RWPE1 (cell line): ENCODE data around the gene CTIF.

Experiments used
- CTCF ChIA-PET: fragments of 350-600 bp; sonication (Branson Sonifier 250); formaldehyde crosslinking; extraction: SDS; loops from one replicate; lab custom pipeline; 2021; lab: Yijun Ruan, JAX
- POLR2A ChIA-PET: fragments of 400-600 bp; formaldehyde crosslinking; extraction: SDS; loops from one replicate; lab custom pipeline; 2020; ENCODE audit warnings: antibody characterized with exemption; ENCODE audit not compliant: low non-redundant PET; lab: Yijun Ruan, JAX
- DNase-seq: peaks from one replicate; pipeline ENCODE4 v3.0.0; 2012; ENCODE audit warnings: low spot score
- H3K27ac ChIP-seq: fragments of 450-650 bp; 2 replicates; pipeline ENCODE4 v1.5.1; 2017
- TF ChIP-seq, protein P1 (sequence below): fragments of 450-650 bp; conservative IDR thresholded peaks from 2 replicates; pipeline ENCODE4 v1.5.1; 2017; ENCODE audit warnings: low read depth, mild to moderate bottlenecking

CTIF gene

DNA sequence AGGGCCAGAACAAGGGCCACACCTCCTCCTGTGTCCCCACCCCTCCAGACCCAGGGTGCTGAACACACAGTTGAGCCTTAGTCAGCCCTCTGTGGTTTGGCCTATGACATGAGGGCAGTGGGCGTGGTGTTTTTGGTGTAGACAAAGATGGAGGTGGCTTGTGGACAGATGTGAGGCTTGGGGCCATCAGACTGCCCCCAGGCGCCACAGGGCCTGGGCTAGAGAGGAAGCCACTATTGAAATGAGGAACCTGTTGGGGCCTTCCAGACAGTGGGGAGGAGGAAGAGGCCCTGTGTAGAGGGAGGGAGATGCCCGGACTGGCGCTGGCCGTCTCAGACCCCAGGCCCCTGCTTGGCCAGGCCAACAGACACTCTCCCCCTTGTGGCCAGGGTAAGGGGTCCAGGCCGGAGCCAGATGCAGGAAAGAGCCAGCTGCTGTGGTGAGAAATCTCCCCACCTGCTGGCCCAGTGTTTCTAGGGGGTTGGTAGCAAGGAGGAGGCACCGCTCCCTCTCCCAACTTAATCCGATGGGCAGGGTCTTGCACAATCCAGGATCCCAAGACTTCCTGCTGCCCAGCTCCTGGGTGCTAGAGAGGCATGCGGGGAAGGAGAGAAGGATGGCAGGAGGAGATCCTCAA is 358.2 kb downstream of the CTIF start:
- CTCF ChIA-PET = no interaction called here
- POLR2A ChIA-PET = no interaction called here
- peak overlapping the region; percentile 27 for H3K27ac ChIP-seq
- TF ChIP-seq, protein P1, sequence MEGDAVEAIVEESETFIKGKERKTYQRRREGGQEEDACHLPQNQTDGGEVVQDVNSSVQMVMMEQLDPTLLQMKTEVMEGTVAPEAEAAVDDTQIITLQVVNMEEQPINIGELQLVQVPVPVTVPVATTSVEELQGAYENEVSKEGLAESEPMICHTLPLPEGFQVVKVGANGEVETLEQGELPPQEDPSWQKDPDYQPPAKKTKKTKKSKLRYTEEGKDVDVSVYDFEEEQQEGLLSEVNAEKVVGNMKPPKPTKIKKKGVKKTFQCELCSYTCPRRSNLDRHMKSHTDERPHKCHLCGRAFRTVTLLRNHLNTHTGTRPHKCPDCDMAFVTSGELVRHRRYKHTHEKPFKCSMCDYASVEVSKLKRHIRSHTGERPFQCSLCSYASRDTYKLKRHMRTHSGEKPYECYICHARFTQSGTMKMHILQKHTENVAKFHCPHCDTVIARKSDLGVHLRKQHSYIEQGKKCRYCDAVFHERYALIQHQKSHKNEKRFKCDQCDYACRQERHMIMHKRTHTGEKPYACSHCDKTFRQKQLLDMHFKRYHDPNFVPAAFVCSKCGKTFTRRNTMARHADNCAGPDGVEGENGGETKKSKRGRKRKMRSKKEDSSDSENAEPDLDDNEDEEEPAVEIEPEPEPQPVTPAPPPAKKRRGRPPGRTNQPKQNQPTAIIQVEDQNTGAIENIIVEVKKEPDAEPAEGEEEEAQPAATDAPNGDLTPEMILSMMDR = no peak
- DNase-seq = no peak

DNA sequence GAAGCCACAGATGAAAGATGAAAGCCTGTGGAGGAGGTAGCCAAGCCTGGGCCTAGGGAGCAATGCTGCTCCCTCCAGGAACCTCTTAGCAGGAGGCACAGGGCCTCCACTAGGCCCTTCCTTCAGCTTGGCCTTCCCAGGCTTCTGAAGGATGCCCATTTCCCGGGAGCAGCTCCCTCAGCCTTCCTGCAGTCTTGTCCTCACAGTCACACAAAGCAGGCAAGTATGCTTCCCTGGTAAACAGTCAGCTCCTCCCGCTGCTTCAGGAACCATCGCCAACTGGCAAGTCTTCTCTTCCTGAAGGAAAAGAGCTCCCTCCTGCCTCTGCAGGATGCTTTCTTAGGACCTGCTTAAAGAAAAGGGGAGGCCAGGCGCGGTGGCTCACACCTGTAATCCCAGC is 358.7 kb downstream of the CTIF start:
- CTCF ChIA-PET = interaction anchor here (0.6 kb wide), 1 partner anchor 63 kb away, joined by 4 read pairs; no protein-coding TSS in a partner anchor
- POLR2A ChIA-PET = no interaction called here
- no peak for DNase-seq
- TF ChIP-seq, protein P1 = no peak
- peak overlapping the region; percentile 27 for H3K27ac ChIP-seq

DNA sequence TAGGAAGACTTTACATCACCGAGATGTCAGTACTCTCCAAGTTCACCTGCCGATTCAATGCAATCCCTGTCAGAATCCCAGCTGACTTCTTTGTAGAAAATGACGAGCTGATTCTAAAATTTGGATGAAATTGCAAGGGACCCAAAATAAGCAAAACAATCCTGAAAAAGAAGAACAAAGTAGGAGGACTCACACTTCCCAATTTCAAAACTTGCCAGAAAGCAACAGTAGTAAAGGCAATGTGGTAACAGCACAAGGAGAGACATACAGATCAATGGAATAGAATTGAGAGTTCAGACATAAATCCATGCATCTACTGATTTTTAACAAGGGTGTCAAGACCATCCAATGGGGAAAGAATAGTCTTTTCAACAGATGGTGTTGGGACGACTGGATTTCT is 359.7 kb downstream of the CTIF start:
- H3K27ac ChIP-seq = no peak overlapping the region
- no peak for DNase-seq
- ChIA-PET CTCF (no interaction called here), POLR2A (interaction anchor here (0.6 kb wide), 1 partner anchor 32 kb away, joined by 3 read pairs; no protein-coding TSS in a partner anchor)
- TF ChIP-seq, protein P1 = no peak

DNA sequence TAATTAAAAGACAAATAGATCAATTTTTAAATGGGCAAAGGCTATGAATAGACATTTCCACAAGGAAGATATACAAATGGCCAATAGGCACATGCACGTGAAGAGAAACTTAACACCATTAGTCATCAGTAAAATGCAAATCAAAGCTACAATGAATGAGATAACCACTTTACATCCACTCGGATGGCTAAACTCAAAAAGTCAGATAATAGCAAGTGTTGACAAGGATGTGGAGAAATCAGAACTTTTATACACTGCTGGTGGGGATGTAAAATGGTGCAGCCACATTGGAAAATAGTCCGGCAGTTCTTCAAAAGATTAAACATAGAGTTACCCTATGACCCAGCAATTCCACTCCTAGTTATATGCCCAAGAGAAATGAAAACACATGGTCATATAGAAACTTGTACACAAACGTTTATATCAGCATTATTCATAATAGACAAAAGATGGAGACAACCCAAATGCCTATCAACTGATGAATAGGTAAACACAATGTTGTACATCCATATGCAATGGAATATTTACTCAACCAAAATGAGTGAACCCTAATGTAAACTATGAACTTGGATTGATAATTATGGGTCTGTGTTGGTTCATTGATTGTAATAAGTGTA is 360.8 kb downstream of the CTIF start:
- ChIA-PET POLR2A (no interaction called here), CTCF (no interaction called here)
- TF ChIP-seq, protein P1 = no peak
- no peak for DNase-seq
- H3K27ac ChIP-seq = no peak overlapping the region

DNA sequence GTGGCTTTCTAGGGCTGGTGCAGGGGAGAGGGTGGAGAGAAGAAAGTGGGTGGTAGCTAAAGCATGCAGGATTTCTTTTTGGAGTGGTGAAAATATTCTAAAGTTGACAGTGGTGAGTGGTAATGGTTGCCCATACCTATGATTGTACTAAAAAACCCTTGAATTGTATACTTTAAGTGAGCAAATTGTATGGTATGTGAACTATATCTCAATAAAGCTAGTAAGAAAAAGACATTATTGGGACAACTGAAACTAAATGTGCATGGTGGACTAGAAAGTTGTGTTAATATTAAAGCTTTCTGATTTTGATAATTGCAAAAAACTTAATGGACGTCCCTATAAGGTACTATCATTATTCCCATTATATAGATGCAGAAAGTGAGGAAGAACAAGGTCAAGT is 361.6 kb downstream of the CTIF start:
- ChIA-PET CTCF (no interaction called here), POLR2A (no interaction called here)
- H3K27ac ChIP-seq = no peak overlapping the region
- TF ChIP-seq, protein P1 = no peak
- DNase-seq = no peak

DNA sequence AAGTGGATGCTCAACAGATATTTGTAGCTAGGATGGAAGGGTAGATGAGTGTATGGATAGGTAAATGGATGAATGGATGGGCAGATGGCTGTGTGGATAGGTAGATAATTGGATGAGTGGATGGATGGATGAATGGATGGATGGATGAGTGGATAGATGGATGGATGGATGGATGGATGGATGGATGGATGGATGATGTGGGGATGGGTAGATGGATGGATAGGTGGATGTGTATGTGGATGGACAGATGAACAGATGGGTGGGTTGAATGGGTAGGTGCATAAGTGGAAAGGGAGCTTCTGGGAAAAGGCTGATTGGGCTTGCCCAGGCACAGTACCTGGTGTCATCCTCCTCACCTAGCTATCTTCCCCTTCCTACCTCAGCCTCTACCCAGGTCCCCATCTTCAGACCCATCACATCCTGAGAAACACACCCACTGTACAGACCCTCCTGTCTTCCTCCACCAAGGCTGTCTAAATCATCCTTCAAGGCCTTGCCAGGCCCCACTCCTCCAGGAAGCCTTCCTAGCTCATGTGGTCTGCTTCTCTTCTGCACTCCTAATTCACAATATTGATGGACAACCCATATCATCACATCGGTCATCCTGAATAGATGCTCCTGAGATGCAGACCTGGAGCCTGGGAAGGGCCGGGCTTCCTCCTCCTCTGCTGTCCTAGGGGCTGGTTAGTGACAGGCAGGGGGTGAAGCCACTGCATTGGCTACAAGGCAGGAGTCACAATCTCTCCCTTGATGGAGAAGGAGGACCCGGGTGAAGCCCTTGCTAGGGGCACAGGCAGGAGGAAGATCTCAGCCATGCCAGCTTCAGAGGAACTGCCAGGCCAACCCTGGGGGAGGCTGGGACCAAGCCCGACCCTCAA is 362.6 kb downstream of the CTIF start:
- ChIA-PET CTCF (interaction anchor here (0.6 kb wide), 2 partner anchors 17 to 624 kb away, joined by 3 read pairs; no protein-coding TSS in a partner anchor), POLR2A (no interaction called here)
- peak overlapping the region; percentile 74 for H3K27ac ChIP-seq
- TF ChIP-seq, protein P1 = no peak
- no peak for DNase-seq
